ENCODE measurements around the gene RPS5. TPM values are rescaled to one million over a fixed set of nuclear protein-coding genes. Genes with fewer than 3 reads are reported as not detected.

The RPS5 gene
- total and polyA plus RNA-seq, 9 of the 15 experiments (the other 6 are each of a cell fraction or from before 2014, with no cell fraction given) = 1,228 to 3,570 (median 2,484) TPM

DNA sequence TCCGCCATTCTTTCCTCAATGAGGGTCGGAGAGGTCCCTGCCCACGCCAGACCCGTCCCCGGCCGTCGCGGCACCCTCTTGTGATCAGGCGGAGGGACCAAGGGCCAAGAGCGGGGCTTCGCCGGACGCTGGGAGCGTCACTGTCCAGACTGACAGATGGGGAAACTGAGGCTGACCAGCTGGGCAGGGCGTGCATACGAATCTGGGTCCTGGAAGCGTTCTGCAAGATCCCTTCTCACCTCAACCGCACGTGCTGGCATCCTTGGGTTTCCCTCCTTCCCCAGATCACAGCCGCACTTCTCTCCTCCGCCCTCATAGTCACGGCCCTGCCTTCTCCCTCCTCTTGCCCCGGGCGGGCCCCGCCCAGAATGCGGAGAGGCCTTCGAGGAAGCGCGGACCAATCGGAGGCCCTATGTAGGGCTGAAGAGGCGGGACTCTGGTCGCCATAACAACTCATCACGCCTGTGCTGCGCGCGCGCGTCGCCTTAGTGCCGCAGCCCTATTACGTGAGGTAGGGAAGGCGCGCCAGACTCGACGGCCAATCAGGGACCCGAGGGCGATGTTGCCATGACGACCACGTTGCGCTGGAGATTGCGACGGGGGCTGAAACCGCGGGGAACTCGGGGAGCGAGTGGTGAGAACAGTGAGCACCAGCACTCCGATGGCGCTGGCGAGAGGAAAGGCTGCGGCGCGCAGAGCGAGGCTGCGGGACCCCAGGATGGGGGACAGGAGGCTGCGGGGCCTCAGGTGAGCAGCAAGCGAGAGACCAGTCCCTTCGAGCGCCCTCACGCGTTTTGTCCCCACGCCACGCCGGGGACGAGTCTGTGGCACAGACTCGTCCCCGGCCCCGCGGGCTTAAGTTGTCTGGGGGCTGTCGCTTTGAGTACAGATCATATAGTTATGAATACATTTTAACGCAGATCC, 14.1 kb downstream of the RPS5 start (continued):
- TF ChIP-seq, protein P1, sequence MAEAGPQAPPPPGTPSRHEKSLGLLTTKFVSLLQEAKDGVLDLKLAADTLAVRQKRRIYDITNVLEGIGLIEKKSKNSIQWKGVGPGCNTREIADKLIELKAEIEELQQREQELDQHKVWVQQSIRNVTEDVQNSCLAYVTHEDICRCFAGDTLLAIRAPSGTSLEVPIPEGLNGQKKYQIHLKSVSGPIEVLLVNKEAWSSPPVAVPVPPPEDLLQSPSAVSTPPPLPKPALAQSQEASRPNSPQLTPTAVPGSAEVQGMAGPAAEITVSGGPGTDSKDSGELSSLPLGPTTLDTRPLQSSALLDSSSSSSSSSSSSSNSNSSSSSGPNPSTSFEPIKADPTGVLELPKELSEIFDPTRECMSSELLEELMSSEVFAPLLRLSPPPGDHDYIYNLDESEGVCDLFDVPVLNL (CRISPR knock-in tag; IDR thresholded peaks at IDR 0.05; ENCODE audit: low read depth) = peak; percentile 59
- TF ChIP-seq, protein P2, sequence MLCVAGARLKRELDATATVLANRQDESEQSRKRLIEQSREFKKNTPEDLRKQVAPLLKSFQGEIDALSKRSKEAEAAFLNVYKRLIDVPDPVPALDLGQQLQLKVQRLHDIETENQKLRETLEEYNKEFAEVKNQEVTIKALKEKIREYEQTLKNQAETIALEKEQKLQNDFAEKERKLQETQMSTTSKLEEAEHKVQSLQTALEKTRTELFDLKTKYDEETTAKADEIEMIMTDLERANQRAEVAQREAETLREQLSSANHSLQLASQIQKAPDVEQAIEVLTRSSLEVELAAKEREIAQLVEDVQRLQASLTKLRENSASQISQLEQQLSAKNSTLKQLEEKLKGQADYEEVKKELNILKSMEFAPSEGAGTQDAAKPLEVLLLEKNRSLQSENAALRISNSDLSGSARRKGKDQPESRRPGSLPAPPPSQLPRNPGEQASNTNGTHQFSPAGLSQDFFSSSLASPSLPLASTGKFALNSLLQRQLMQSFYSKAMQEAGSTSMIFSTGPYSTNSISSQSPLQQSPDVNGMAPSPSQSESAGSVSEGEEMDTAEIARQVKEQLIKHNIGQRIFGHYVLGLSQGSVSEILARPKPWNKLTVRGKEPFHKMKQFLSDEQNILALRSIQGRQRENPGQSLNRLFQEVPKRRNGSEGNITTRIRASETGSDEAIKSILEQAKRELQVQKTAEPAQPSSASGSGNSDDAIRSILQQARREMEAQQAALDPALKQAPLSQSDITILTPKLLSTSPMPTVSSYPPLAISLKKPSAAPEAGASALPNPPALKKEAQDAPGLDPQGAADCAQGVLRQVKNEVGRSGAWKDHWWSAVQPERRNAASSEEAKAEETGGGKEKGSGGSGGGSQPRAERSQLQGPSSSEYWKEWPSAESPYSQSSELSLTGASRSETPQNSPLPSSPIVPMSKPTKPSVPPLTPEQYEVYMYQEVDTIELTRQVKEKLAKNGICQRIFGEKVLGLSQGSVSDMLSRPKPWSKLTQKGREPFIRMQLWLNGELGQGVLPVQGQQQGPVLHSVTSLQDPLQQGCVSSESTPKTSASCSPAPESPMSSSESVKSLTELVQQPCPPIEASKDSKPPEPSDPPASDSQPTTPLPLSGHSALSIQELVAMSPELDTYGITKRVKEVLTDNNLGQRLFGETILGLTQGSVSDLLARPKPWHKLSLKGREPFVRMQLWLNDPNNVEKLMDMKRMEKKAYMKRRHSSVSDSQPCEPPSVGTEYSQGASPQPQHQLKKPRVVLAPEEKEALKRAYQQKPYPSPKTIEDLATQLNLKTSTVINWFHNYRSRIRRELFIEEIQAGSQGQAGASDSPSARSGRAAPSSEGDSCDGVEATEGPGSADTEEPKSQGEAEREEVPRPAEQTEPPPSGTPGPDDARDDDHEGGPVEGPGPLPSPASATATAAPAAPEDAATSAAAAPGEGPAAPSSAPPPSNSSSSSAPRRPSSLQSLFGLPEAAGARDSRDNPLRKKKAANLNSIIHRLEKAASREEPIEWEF (CRISPR knock-in tag; IDR thresholded peaks at IDR 0.05) = no peak
- TF ChIP-seq SREBF1 (IDR thresholded peaks at IDR 0.05; ENCODE audit: borderline replicate concordance, low read depth, low read length) (peak; percentile 85; the same call in 1 of the 2 replicates), ZNF224 (CRISPR knock-in tag; IDR thresholded peaks at IDR 0.05) (no peak), ZNF77 (CRISPR knock-in tag; IDR thresholded peaks at IDR 0.05) (no peak), ESRRA (IDR thresholded peaks at IDR 0.05; ENCODE audit: borderline replicate concordance, low read depth) (no peak; the same call in 1 of the 2 replicates), LARP7 (IDR thresholded peaks at IDR 0.05) (no peak), STAT5A (IDR thresholded peaks at IDR 0.05; ENCODE audit: borderline replicate concordance, low read length) (no peak), FIP1L1 (IDR thresholded peaks at IDR 0.05; ENCODE audit: low read depth, low read length, poor library complexity, severe bottlenecking) (peak; percentile 72), HDGF (IDR thresholded peaks at IDR 0.05) (peak; percentile 54; the same call in 1 of the 2 replicates), ZFP30 (CRISPR knock-in tag; IDR thresholded peaks at IDR 0.05; ENCODE audit: borderline replicate concordance) (no peak), RBBP5 (IDR thresholded peaks at IDR 0.05; ENCODE audit: borderline replicate concordance, insufficient read depth, low read length, poor library complexity, severe bottlenecking) (peak; percentile 76), SIN3B (IDR thresholded peaks at IDR 0.05; ENCODE audit: low read depth) (peak; percentile 44; the same call in 1 of the 2 replicates), CEBPG (CRISPR knock-in tag; IDR thresholded peaks at IDR 0.05) (peak; percentile 77), CEBPG (tag; conservative IDR thresholded peaks at IDR 0.05 in 1 of 2, IDR thresholded peaks at IDR 0.05 in 1 of 2) (no peak), TCF7 (IDR thresholded peaks at IDR 0.05; ENCODE audit: borderline replicate concordance) (no peak)
- TF ChIP-seq, protein P3, sequence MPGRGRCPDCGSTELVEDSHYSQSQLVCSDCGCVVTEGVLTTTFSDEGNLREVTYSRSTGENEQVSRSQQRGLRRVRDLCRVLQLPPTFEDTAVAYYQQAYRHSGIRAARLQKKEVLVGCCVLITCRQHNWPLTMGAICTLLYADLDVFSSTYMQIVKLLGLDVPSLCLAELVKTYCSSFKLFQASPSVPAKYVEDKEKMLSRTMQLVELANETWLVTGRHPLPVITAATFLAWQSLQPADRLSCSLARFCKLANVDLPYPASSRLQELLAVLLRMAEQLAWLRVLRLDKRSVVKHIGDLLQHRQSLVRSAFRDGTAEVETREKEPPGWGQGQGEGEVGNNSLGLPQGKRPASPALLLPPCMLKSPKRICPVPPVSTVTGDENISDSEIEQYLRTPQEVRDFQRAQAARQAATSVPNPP (IDR thresholded peaks at IDR 0.05; ENCODE audit: borderline replicate concordance, insufficient read depth, insufficient read length) = no peak
- TF ChIP-seq, protein P4, sequence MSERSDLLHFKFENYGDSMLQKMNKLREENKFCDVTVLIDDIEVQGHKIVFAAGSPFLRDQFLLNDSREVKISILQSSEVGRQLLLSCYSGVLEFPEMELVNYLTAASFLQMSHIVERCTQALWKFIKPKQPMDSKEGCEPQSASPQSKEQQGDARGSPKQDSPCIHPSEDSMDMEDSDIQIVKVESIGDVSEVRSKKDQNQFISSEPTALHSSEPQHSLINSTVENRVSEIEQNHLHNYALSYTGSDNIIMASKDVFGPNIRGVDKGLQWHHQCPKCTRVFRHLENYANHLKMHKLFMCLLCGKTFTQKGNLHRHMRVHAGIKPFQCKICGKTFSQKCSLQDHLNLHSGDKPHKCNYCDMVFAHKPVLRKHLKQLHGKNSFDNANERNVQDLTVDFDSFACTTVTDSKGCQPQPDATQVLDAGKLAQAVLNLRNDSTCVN (CRISPR knock-in tag; IDR thresholded peaks at IDR 0.05) = 0 out of 2 replicates have a peak, but pooled peaks have one; percentile 33
